ENCODE measurements around the gene FIS1.
A peak's percentile ranks its signal among the peaks of the same experiment; 100 is the strongest.
"Not testable (repeated sequence)": the region's sequence is repeated elsewhere in the genome, so short reads cannot be mapped to it uniquely, and the experiment has no call there.

FIS1 gene

DNA sequence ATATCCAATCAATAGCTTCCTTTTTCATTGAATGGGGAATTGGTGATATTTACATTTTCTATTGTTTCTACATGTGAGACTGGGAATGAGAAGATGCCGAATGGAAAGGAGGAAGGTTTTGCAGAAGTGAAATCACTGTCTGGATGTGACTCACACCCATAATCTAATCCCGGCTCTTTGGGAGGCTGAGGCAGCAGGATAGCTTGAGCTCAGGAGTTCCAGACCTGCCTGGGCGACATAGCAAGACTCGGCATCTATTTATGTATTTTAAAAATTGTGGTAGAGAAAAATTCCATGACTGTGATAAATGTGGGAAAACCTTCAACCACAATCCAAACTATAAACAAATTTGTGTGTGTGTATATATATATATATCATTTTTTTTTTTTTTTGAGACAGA is 10.9 kb upstream of the FIS1 start:
- DNase-seq: no peak

GRCh38 chr7:101253199-101253598 is 8.3 kb upstream of the FIS1 start:
- not testable (repeated sequence) for DNase-seq

DNA sequence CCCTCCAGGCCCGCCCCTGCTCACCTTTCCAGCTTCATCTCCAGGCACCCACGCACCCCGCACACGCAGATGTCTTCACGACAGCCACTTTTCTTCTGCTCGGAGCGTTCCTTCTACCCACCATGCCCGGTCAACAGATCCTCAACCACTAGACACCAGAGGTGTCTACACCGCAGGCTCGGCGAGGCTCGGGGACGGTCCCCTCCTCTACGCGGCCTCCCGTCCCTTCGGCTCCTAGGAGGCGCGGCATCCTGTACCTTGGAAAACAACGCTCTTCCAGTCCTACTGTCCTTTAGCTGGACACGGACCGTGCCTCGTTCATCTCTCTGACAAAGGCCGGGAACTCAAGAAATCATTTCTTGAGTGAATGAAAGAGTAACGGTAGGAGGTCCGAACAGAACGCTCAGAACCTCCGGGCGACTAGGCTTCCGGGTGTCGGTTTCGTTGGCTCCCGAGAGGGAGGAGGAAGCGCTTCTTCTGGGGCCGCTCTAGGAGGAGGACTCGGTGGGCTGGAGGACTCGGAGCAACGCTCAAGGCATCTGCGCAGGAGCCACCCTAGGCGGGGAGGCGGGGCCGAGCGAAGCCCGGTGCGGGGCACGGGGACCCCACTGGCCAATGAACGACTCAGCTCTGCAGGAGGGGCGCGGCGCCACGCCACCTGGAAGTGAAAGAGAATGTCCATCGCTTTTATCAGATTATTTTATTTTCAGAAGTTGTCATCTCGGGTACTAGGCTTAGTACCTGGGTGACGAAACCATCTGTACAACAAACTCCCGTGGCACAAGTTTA is 7.2 kb upstream of the FIS1 start:
- peak; percentile 97 for DNase-seq

DNA sequence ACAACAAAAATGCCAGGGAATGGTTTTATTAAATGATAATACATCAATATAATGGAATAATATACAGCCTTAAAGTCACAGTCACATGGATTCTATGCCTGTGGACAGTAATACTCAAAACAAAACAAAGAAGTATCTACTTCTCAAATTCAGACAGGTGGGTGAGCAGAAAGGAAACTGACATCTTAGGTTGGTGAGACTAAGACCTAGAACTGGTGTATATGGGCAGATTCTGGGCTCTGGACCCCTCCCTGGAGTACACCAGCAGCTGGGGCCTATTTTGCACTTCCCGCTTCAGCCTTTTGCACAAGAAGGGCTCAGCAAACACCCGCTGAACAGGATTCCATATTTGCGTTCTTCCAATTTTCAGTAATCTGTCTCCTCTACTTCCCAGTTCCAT is 5.4 kb upstream of the FIS1 start:
- DNase-seq: no peak

- no peak for DNase-seq
Observed at GRCh38 chr7:101248276-101248675, 3.4 kb upstream of the FIS1 start.

DNA sequence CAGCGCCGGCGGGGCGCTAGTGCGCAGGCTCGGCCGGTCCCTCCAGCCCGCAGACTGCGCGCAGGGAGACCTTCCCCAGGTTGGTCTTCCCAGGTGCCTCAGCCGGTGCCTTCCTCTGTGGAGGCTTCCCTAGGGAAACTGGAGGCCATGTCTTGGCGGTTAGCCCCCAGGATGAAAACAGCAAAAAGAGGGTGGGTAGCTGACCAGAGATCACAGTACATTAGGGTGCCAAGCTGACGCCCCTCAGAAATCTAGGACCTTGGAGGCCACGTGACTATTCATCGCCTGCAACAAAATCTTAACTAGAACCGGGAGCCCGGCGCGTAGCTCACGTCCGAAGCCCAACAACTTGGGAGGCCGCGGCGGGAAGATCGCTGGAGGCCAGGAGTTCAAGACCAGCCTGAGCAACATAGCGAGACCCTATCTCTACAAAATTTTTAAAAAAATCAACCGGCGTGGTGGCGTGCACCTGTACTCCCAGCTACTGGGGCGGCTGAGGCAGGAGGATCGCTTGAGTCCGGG is 327 bp upstream of the FIS1 start:
- no peak for DNase-seq

GRCh38 chr7:101243646-101244374 is 1.1 kb downstream of the FIS1 start:
- DNase-seq: no peak

- no peak for DNase-seq
Observed at GRCh38 chr7:101241443-101242349, 3.2 kb downstream of the FIS1 start.

DNA sequence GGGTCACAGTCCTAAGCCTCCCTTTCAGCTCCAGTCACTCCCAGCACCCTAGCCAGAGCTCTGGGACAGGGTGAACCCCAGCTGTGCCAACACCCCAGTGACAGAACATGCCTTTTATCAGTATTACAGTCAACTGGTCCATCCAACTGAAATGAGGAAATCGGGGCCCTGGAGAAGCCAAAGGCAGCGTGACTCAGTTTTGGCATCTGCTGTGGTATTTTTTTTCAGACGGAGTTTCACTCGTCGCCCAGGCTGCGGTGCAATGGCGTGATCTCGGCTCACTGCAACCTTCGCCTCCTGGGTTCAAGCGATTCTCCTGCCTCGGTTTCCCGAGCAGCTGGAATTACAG is 3.9 kb downstream of the FIS1 start:
- DNase-seq: no peak

- DNase-seq: no peak
Observed at GRCh38 chr7:101240226-101241014, 4.5 kb downstream of the FIS1 start.

DNA sequence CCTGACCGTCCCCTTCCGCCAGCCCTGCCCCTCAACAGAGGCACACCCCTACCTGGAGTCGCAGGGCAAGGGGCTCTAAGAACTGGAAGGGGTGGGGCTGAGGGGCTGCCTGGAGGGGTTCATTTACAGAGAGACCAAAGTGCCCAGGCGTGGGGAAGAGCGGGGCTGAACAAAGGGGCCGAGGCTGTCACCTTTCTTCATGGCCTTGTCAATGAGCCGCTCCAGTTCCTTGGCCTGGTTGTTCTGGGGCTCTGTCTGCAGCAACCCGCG is 5.0 kb downstream of the FIS1 start:
- no peak for DNase-seq

DNA sequence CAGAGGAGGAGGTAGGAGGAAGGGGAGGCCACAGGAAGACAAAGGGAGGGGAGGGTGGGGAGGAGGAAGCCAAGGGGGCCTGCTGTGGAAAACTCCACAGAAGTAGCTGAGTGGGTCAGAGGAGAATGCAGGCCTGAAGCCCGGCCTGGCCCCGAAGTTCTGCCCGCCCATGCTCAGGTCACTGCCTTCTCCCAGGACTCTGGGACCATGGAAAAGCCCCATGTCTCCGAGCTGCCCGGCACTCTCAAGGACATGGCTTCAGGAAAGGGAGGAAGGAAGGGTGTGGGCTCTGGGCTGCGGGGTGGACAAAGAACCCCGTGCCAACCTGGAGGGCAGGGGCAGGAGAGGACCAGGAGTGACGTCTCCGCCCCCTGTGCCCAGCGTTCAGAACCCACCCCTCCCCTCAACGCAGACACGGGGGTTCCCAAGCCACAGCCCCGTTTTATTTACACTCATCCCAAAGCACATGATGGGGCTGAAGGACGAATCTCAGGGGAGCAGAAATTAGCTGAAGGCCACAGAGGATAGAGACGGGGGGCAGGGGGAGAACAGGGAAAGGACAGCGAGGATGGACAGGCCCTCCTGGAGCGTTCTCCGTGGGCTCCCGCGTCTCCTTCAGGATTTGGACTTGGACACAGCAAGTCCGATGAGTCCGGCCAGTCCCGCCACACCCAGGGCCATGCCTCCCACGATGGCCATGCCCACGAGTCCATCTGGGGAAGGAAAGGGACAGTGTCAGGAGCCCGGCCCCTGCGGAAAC is 5.5 kb downstream of the FIS1 start:
- DNase-seq: no peak

GRCh38 chr7:101238226-101239182 is 6.4 kb downstream of the FIS1 start:
- DNase-seq: no peak

GRCh38 chr7:101237206-101238067 is 7.4 kb downstream of the FIS1 start, which contains the start of gene CLDN15:
Gene CLDN15 (minus strand): TSS chr7:101237802. CDS start chr7:101237581, 221 bp downstream.
- DNase-seq: no peak

GRCh38 chr7:101236292-101236835 is 8.5 kb downstream of the FIS1 start:
- no peak for DNase-seq

DNA sequence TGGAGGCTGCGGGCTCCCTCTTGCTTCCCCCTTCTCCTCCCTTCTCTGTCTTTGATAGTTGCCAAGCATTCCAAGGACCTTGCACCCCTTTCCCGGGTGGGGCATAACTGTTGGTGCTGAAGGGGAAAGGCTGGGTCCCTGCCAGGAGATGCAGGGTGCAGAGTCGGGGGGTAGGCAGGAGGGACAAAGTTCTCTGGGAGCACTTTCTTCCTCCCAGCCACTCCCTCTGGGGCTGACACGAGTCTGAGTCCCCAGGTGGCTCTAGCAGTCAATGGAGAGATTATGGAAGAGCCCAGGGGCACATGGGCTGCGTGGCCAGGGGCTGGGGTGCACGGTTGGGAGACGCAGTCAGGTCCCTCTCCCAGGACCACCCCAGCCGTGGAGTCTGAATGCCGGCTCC is 9.4 kb downstream of the FIS1 start:
- no peak for DNase-seq

- DNase-seq: no peak
Observed at GRCh38 chr7:101235050-101235449, 9.8 kb downstream of the FIS1 start.

DNA sequence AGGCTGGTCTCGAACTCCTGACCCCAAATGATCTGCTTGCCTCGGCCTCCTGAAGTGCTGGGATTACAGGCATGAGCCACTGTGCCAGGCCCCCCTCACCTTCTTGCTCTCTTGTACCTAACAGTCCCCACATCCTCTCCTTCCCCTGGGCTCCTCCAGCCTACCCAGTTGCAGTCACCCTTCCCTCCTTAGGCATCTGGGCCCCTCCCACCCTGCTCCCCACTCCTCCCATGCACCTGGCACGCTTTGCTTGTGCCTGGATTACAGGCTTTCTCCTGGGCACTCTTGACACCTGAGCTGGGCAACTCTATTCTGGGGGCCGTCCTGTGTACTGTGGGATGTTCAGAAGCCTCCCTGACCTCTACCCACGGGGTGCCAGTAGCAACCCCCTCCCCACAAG is 10.2 kb downstream of the FIS1 start:
- no peak for DNase-seq

GRCh38 chr7:101233907-101234547 is 10.9 kb downstream of the FIS1 start:
- DNase-seq: no peak

Measured in DMS 273 treated with DMSO at 0.1 percent for 48 hours (cell line).